Upper lobe of left lung (tissue), 4 donors: ENCODE results near the gene RAP1A.

Experiments
- EP300 ChIP-seq, 4 donors: sonication (generic); formaldehyde crosslinking; IDR thresholded peaks; one replicate each; pipeline ENCODE4 v1.5.1; 2017; ENCODE audit warnings: antibody characterized with exemption in 4 of 4, control low read depth in 2 of 4
- POLR2A ChIP-seq, 4 donors: fragments of 450-650 bp; IDR thresholded peaks; one replicate each; pipeline ENCODE4 v1.5.1; 2016 to 2017; ENCODE audit warnings: antibody characterized with exemption in 4 of 4, mild to moderate bottlenecking in 2 of 4
- POLR2AphosphoS5 ChIP-seq, 2 donors: sonication (generic); formaldehyde crosslinking; IDR thresholded peaks; one replicate each; pipeline ENCODE4 v1.5.1; 2017; ENCODE audit warnings: antibody characterized with exemption in 2 of 2
- TF ChIP-seq, protein P1 (sequence below), 6 experiments: fragments of 450-650 bp in 4 of 6; fragments of 200-600 bp in 2 of 6; sonication (generic) in 2 of 6; IDR thresholded peaks; one replicate each; pipeline ENCODE4 v1.5.1; 2016 to 2019; ENCODE audit warnings: antibody characterized with exemption in 6 of 6

DNA sequence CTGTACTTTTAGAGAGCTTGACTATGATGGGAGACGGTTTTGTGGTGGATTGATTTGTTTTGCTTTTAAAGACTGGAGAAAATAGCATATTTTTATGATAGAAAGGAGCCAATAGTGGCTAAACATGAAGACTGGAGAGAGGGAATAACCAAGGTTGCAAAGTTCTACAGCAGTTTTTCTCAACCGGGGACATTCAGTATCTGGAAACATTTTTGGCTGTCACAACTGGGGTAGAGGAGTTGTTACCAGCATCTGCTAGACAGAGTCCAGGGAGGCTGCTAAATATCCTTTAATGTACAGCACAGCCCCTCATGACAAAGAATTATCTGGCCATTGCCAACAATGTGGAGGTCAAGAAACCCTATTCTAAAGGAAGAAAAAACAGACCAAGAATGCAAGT, 38.4 kb upstream of the RAP1A start:
- TF ChIP-seq, protein P1, sequence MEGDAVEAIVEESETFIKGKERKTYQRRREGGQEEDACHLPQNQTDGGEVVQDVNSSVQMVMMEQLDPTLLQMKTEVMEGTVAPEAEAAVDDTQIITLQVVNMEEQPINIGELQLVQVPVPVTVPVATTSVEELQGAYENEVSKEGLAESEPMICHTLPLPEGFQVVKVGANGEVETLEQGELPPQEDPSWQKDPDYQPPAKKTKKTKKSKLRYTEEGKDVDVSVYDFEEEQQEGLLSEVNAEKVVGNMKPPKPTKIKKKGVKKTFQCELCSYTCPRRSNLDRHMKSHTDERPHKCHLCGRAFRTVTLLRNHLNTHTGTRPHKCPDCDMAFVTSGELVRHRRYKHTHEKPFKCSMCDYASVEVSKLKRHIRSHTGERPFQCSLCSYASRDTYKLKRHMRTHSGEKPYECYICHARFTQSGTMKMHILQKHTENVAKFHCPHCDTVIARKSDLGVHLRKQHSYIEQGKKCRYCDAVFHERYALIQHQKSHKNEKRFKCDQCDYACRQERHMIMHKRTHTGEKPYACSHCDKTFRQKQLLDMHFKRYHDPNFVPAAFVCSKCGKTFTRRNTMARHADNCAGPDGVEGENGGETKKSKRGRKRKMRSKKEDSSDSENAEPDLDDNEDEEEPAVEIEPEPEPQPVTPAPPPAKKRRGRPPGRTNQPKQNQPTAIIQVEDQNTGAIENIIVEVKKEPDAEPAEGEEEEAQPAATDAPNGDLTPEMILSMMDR (IDR thresholded peaks at IDR 0.05) = no peak
- TF ChIP-seq POLR2A (IDR thresholded peaks at IDR 0.05) (no peak), POLR2AphosphoS5 (IDR thresholded peaks at IDR 0.05) (no peak), EP300 (IDR thresholded peaks at IDR 0.05) (no peak)
